Activated CD8-positive, alpha-beta memory T cell treated with anti-CD3 and anti-CD28 coated beads, Interleukin-2, amount 50 U/mL, for 24 hours (primary cell): ENCODE data around the gene PPARG.
"Not testable (repeated sequence)": the region's sequence is repeated elsewhere in the genome, so short reads cannot be mapped to it uniquely, and the experiment has no call there.

Experiments
- DNase-seq: peaks from one replicate; pipeline ENCODE4 v3.0.0-alpha.2; 2020; ENCODE audit errors: extremely low read depth

Gene PPARG

GRCh38 chr3:12279591-12280326, 9.1 kb upstream of the PPARG start:
- no peak for DNase-seq

- DNase-seq: no peak
Observed at GRCh38 chr3:12280357-12280806, 8.5 kb upstream of the PPARG start.

GRCh38 chr3:12284591-12284990, 4.3 kb upstream of the PPARG start:
- no peak for DNase-seq

GRCh38 chr3:12285003-12285555, 3.8 kb upstream of the PPARG start:
- DNase-seq: no peak

GRCh38 chr3:12285779-12286178, 3.1 kb upstream of the PPARG start:
- not testable (repeated sequence) for DNase-seq

GRCh38 chr3:12286504-12286903, 2.4 kb upstream of the PPARG start:
- DNase-seq: no peak

GRCh38 chr3:12286927-12287726, 1.7 kb upstream of the PPARG start:
- DNase-seq: no peak

- DNase-seq: no peak
Observed at GRCh38 chr3:12287727-12288181, 1.1 kb upstream of the PPARG start.

GRCh38 chr3:12289524-12289923, 654 bp downstream of the PPARG start:
- DNase-seq: no peak

- no peak for DNase-seq
Observed at GRCh38 chr3:12292770-12293169, 3.9 kb downstream of the PPARG start.

GRCh38 chr3:12294885-12295580, 6.2 kb downstream of the PPARG start:
- no peak for DNase-seq

- no peak for DNase-seq
Observed at GRCh38 chr3:12296511-12296910, 7.6 kb downstream of the PPARG start.

GRCh38 chr3:12299026-12299425, 10.2 kb downstream of the PPARG start:
- DNase-seq: no peak

GRCh38 chr3:12300137-12300536, 11.3 kb downstream of the PPARG start:
- no peak for DNase-seq

- no peak for DNase-seq
Observed at GRCh38 chr3:12301031-12301430, 12.2 kb downstream of the PPARG start.

- no peak for DNase-seq
Observed at GRCh38 chr3:12301513-12301912, 12.6 kb downstream of the PPARG start.

GRCh38 chr3:12302564-12302963, 13.7 kb downstream of the PPARG start:
- no peak for DNase-seq

GRCh38 chr3:12303534-12303933, 14.7 kb downstream of the PPARG start:
- DNase-seq: no peak

GRCh38 chr3:12303993-12304392, 15.1 kb downstream of the PPARG start:
- DNase-seq: no peak

GRCh38 chr3:12307136-12307535, 18.3 kb downstream of the PPARG start:
- no peak for DNase-seq

- DNase-seq: no peak
Observed at GRCh38 chr3:12308517-12308916, 19.6 kb downstream of the PPARG start.

- no peak for DNase-seq
Observed at GRCh38 chr3:12309716-12310115, 20.8 kb downstream of the PPARG start.
